Measurements from ENCODE around the gene WDR87. TPM values are rescaled to one million over a fixed set of nuclear protein-coding genes. Genes with fewer than 3 reads are reported as not detected.

WDR87 gene
- total RNA-seq, 1 experiment from 2014 or later: not detected

- no peaks in the 10 kb centered on the region for H3K27me3 Mint-ChIP-seq (ENCODE audit: insufficient read depth, unreplicated experiment)
- H3K27ac Mint-ChIP-seq (ENCODE audit: low read depth, unreplicated experiment): no peak overlapping the region
- TF ChIP-seq CTCF (IDR thresholded peaks at IDR 0.05; ENCODE audit: unreplicated experiment): no peak
- H3K9me3 Mint-ChIP-seq (ENCODE audit: unreplicated experiment): no peaks in the 10 kb centered on the region
- intact Hi-C loops (cut with micrococcal nuclease): no loop called here
- POLR2A ChIA-PET: no interaction called here
- no TSS peak for BruUV-seq (replicated peaks)
- DNase-seq (ENCODE audit: unreplicated experiment): no peak
- no peaks in the 10 kb centered on the region for H3K36me3 Mint-ChIP-seq (ENCODE audit: insufficient read depth, unreplicated experiment)
- H3K4me3 Mint-ChIP-seq (ENCODE audit: unreplicated experiment): no peak overlapping the region
- CTCF ChIA-PET: interaction anchor here (0.9 kb wide), 1 partner anchor 15 kb away, joined by 4 read pairs; no protein-coding TSS in a partner anchor
- H3K4me1 Mint-ChIP-seq (ENCODE audit: insufficient read depth, unreplicated experiment): no peaks in the 10 kb centered on the region
Observed at GRCh38 chr19:37953171-37953917, 47.0 kb upstream of the WDR87 start.

DNA sequence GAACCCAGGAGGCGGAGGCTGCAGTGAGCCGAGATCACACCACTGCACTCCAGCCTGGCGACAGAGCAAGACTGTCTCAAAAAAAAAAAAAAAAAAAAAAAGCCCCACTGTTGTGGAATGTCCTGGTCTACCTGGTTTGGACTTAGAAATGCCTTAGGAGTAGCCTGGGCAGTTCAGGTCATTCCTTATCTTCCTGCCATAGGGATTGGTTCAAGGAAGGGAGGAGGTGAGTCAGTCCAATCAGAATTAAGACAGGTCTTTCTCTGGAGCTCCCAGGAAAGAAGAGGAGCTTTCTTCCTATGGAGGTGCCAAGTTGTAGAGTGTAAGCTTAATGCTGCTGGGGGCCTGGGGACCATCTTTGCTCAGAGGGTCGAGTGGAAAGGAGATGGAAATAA is 45.4 kb upstream of the WDR87 start:
- POLR2A ChIA-PET: no interaction called here
- H3K36me3 Mint-ChIP-seq (ENCODE audit: insufficient read depth, unreplicated experiment): no peaks in the 10 kb centered on the region
- H3K9me3 Mint-ChIP-seq (ENCODE audit: unreplicated experiment): no peaks in the 10 kb centered on the region
- no peak overlapping the region for H3K27ac Mint-ChIP-seq (ENCODE audit: low read depth, unreplicated experiment)
- no peaks in the 10 kb centered on the region for H3K27me3 Mint-ChIP-seq (ENCODE audit: insufficient read depth, unreplicated experiment)
- CTCF ChIA-PET: no interaction called here
- no peak overlapping the region for H3K4me3 Mint-ChIP-seq (ENCODE audit: unreplicated experiment)
- DNase-seq (ENCODE audit: unreplicated experiment): no peak
- H3K4me1 Mint-ChIP-seq (ENCODE audit: insufficient read depth, unreplicated experiment): no peaks in the 10 kb centered on the region
- BruUV-seq (replicated peaks): no TSS peak
- no peak for TF ChIP-seq CTCF (IDR thresholded peaks at IDR 0.05; ENCODE audit: unreplicated experiment)
- intact Hi-C loops (cut with micrococcal nuclease): no loop called here

GRCh38 chr19:37950471-37951175 is 44.2 kb upstream of the WDR87 start:
- no peak for DNase-seq (ENCODE audit: unreplicated experiment)
- intact Hi-C loops (cut with micrococcal nuclease): no loop called here
- H3K27me3 Mint-ChIP-seq (ENCODE audit: insufficient read depth, unreplicated experiment): no peaks in the 10 kb centered on the region
- POLR2A ChIA-PET: no interaction called here
- H3K4me3 Mint-ChIP-seq (ENCODE audit: unreplicated experiment): no peak overlapping the region
- no peak overlapping the region for H3K27ac Mint-ChIP-seq (ENCODE audit: low read depth, unreplicated experiment)
- no peaks in the 10 kb centered on the region for H3K9me3 Mint-ChIP-seq (ENCODE audit: unreplicated experiment)
- no peak for TF ChIP-seq CTCF (IDR thresholded peaks at IDR 0.05; ENCODE audit: unreplicated experiment)
- CTCF ChIA-PET: interaction anchor here (0.7 to 1.7 kb wide), 2 partner anchors 48 to 206 kb away, joined by 3 to 6 read pairs; no protein-coding TSS in a partner anchor
- H3K36me3 Mint-ChIP-seq (ENCODE audit: insufficient read depth, unreplicated experiment): no peaks in the 10 kb centered on the region
- BruUV-seq (replicated peaks): no TSS peak
- no peaks in the 10 kb centered on the region for H3K4me1 Mint-ChIP-seq (ENCODE audit: insufficient read depth, unreplicated experiment)

- DNase-seq (ENCODE audit: unreplicated experiment): peak; percentile 53
- CTCF ChIA-PET: no interaction called here
- Mint-ChIP-seq H3K27ac (ENCODE audit: low read depth, unreplicated experiment) (no peak overlapping the region), H3K36me3 (ENCODE audit: insufficient read depth, unreplicated experiment) (no peaks in the 10 kb centered on the region), H3K4me1 (ENCODE audit: insufficient read depth, unreplicated experiment) (no peaks in the 10 kb centered on the region), H3K4me3 (ENCODE audit: unreplicated experiment) (no peak overlapping the region), H3K27me3 (ENCODE audit: insufficient read depth, unreplicated experiment) (no peaks in the 10 kb centered on the region), H3K9me3 (ENCODE audit: unreplicated experiment) (no peaks in the 10 kb centered on the region)
- no peak for TF ChIP-seq CTCF (IDR thresholded peaks at IDR 0.05; ENCODE audit: unreplicated experiment)
- POLR2A ChIA-PET: no interaction called here
- intact Hi-C loops (cut with micrococcal nuclease): no loop called here
- no TSS peak for BruUV-seq (replicated peaks)
Observed at GRCh38 chr19:37948362-37948761, 42.0 kb upstream of the WDR87 start.

Measured in MCF 10A (cell line).